Naive thymus-derived CD4-positive, alpha-beta T cell (primary cell): Measurements from ENCODE around the gene SOD2. TPM values are rescaled to one million over a fixed set of nuclear protein-coding genes. Genes with fewer than 3 reads are reported as not detected.
"Not testable (repeated sequence)": the region's sequence is repeated elsewhere in the genome, so short reads cannot be mapped to it uniquely, and the experiment has no call there.

ENCODE experiments used
- ATAC-seq: fragments of 150-1000 bp; cut with Tn5 transposase; 2 replicates; pipeline ENCODE4 v1.10.0; 2021; ENCODE audit warnings: mild to moderate bottlenecking, moderate library complexity
- CTCF ChIA-PET: fragments of 350-600 bp; sonication (Branson Sonifier 250); formaldehyde crosslinking; loops from one replicate; lab custom pipeline; 2021; ENCODE audit warnings: antibody characterized with exemption; lab: Charles Lee
- POLR2A ChIA-PET: fragments of 350-600 bp; sonication (Branson Sonifier 250); formaldehyde crosslinking; loops from one replicate; lab custom pipeline; 2021; ENCODE audit warnings: antibody characterized with exemption, inconsistent platforms; lab: Charles Lee
- DNase-seq, 9 donors: peaks; one replicate each; pipeline versions ENCODE4 v3.0.0 to v3.0.0-alpha.2; 2020 to 2022; ENCODE audit warnings: mixed read lengths in 1 of 9
- H3K27ac ChIP-seq: one replicate; pipeline ENCODE4 v1.7.0; 2013; ENCODE audit warnings: mild to moderate bottlenecking, low read depth, low read length, moderate library complexity
- H3K27me3 ChIP-seq, 2 donors: one replicate each; pipeline ENCODE4 v1.7.0; 2013; ENCODE audit warnings: low read length in 2 of 2, mild to moderate bottlenecking in 2 of 2, moderate library complexity in 2 of 2; ENCODE audit not compliant: control insufficient read depth in 2 of 2, insufficient read depth in 2 of 2
- H3K36me3 ChIP-seq, 3 experiments: 1 replicate in 2 of 3; 2 replicates in 1 of 3; pipeline ENCODE4 v1.7.0; 2013; ENCODE audit warnings: low read length in 3 of 3, mild to moderate bottlenecking in 3 of 3, moderate library complexity in 1 of 3; ENCODE audit not compliant: insufficient read depth in 3 of 3, control insufficient read depth in 2 of 3
- H3K4me1 ChIP-seq, 2 donors: one replicate each; pipeline ENCODE4 v1.7.0; 2013; ENCODE audit warnings: low read length in 2 of 2, mild to moderate bottlenecking in 2 of 2, moderate library complexity in 1 of 2; ENCODE audit not compliant: control insufficient read depth in 2 of 2, insufficient read depth in 2 of 2
- H3K4me3 ChIP-seq: 2 replicates; pipeline ENCODE4 v1.7.0; 2013; ENCODE audit warnings: mild to moderate bottlenecking, low read length
- H3K9me3 ChIP-seq, 3 experiments: 1 replicate in 2 of 3; 2 replicates in 1 of 3; pipeline ENCODE4 v1.7.0; 2013; ENCODE audit warnings: low read length in 3 of 3; ENCODE audit not compliant: control insufficient read depth in 2 of 3
- H3K27ac Mint-ChIP-seq, 9 donors: one replicate each; pipeline ENCODE4 v1.8.0; 2020 to 2022; ENCODE audit warnings: mixed read lengths in 9 of 9, mild to moderate bottlenecking in 8 of 9, moderate library complexity in 5 of 9, inconsistent platforms in 2 of 9
- H3K27me3 Mint-ChIP-seq, 5 donors: one replicate each; pipeline ENCODE4 v1.8.0; 2021 to 2022; ENCODE audit warnings: mixed read lengths in 5 of 5, mild to moderate bottlenecking in 1 of 5
- H3K36me3 Mint-ChIP-seq, 5 donors: one replicate each; pipeline ENCODE4 v1.8.0; 2020 to 2022; ENCODE audit warnings: mixed read lengths in 5 of 5, mild to moderate bottlenecking in 3 of 5, inconsistent platforms in 1 of 5
- H3K4me1 Mint-ChIP-seq, 7 donors: one replicate each; pipeline ENCODE4 v1.8.0; 2020 to 2022; ENCODE audit warnings: mixed read lengths in 7 of 7, mild to moderate bottlenecking in 3 of 7, inconsistent platforms in 1 of 7
- H3K4me3 Mint-ChIP-seq, 10 donors: one replicate each; pipeline ENCODE4 v1.8.0; 2020 to 2022; ENCODE audit warnings: mild to moderate bottlenecking in 10 of 10, mixed read lengths in 10 of 10, moderate library complexity in 6 of 10, inconsistent platforms in 2 of 10
- H3K9me3 Mint-ChIP-seq, 11 donors: one replicate each; pipeline ENCODE4 v1.8.0; 2020 to 2022; ENCODE audit warnings: mixed read lengths in 11 of 11, mild to moderate bottlenecking in 4 of 11, inconsistent platforms in 1 of 11, moderate library complexity in 1 of 11
- intact Hi-C, 2 donors: fragments of 100-400 bp; cut with micrococcal nuclease; formaldehyde crosslinking; loops; one replicate each; pipeline ENCODE4 v1.15.1; 2023
- polyA plus RNA-seq, 2 donors: library from polyadenylated mRNA; unstranded; fragments of 300-500 nt; fragmentation: Illumina TruSeq; gene quantifications; one replicate each; pipeline ENCODE4 v1.2.3, GENCODE V29; 2021
- total RNA-seq, 6 experiments: library from RNA in 5 of 6; stranded (reverse) in 5 of 6; gene quantifications; 1 replicate in 5 of 6; 2 replicates in 1 of 6; pipeline ENCODE4 v1.2.3 and lab custom pipeline; 2021 to 2026

The SOD2 gene
- total and polyA plus RNA-seq, 7 experiments from 2014 or later = 80.2 to 306 (median 114) TPM

- H3K9me3 ChIP-seq, H3K4me3 Mint-ChIP-seq, H3K36me3 ChIP-seq, H3K27ac ChIP-seq, H3K27me3 Mint-ChIP-seq, H3K27me3 ChIP-seq, H3K4me3 ChIP-seq, ATAC-seq, DNase-seq: not testable (repeated sequence)
- H3K4me1 ChIP-seq = peaks cover 9 to 13% of the 10 kb centered on the region in 2 donors
- H3K4me1 Mint-ChIP-seq = peaks cover 18 to 43% (median 34%) of the 10 kb centered on the region in 7 donors
- peak overlapping the region in 1 of 9 donors; percentile 100 for H3K27ac Mint-ChIP-seq
- H3K36me3 Mint-ChIP-seq = peaks cover 7 to 16% (median 11%) of the 10 kb centered on the region in 5 donors
- ChIA-PET POLR2A (interaction anchor here (1.2 to 3.0 kb wide), 3 partner anchors 39 to 131 kb away, joined by 3 to 13 read pairs (median 3); partner anchors contain the start of genes ACAT2 and TCP1), CTCF (interaction anchor here (0.8 to 1.5 kb wide), 5 partner anchors 12 to 221 kb away, joined by 3 to 5 read pairs (median 3); no protein-coding TSS in a partner anchor)
- H3K9me3 Mint-ChIP-seq = peaks cover 0 to 15% (median 3%) of the 10 kb centered on the region in 11 donors
- intact Hi-C loops = loop anchor here (10.0 kb wide), 2 partner anchors 677 to 907 kb away; partner anchors contain the start of genes EZR (in 1 of the 2) and TAGAP (in 1 of the 2)
These were observed 28.9 kb upstream of the SOD2 start for GRCh38 chr6:159721981-159722380.

GRCh38 chr6:159720708-159721107, 27.7 kb upstream of the SOD2 start:
- Histone ChIP-seq H3K36me3 (no peaks in the 10 kb centered on the region), H3K4me1 (peaks cover under 1 to 4% of the 10 kb centered on the region in 2 donors), H3K9me3 (no peaks in the 10 kb centered on the region), H3K27ac (no peak overlapping the region), H3K27me3 (no peaks in the 10 kb centered on the region), H3K4me3 (no peak overlapping the region)
- peak in 7 of 9 donors; percentile 54 to 73 (median 65) for DNase-seq
- peak; percentile 85 for ATAC-seq
- Mint-ChIP-seq H3K4me3 (no peak overlapping the region), H3K4me1 (peaks cover 12 to 33% (median 25%) of the 10 kb centered on the region in 7 donors), H3K9me3 (peaks cover 0 to 11% (median 3%) of the 10 kb centered on the region in 11 donors), H3K36me3 (peaks cover 7 to 18% (median 11%) of the 10 kb centered on the region in 5 donors), H3K27me3 (no peaks in the 10 kb centered on the region), H3K27ac (peak overlapping the region in 1 of 9 donors; percentile 32)
- CTCF ChIA-PET = interaction anchor here (0.6 to 1.6 kb wide), 10 partner anchors 9 to 736 kb away, joined by 3 to 7 read pairs (median 3); no protein-coding TSS in a partner anchor
- intact Hi-C loops = loop anchor here (1.0 to 10.0 kb wide), 7 partner anchors 28 to 906 kb away; partner anchors contain the start of genes EZR (in 1 of the 2) and TAGAP (in 1 of the 2)
- POLR2A ChIA-PET = interaction anchor here (1.0 to 1.3 kb wide), 3 partner anchors 26 to 69 kb away, joined by 3 to 6 read pairs (median 3); no protein-coding TSS in a partner anchor

- H3K4me3 ChIP-seq = no peak overlapping the region
- H3K36me3 Mint-ChIP-seq = peaks cover 7 to 18% (median 11%) of the 10 kb centered on the region in 5 donors
- no peak for ATAC-seq
- H3K4me1 ChIP-seq = no peaks in the 10 kb centered on the region
- no peak overlapping the region for H3K27ac ChIP-seq
- ChIA-PET CTCF (interaction anchor here (0.7 to 1.4 kb wide), 4 partner anchors 21 to 579 kb away, joined by 4 to 7 read pairs (median 4); no protein-coding TSS in a partner anchor), POLR2A (interaction anchor here (1.4 kb wide), 1 partner anchor 71 kb away, joined by 3 read pairs; the partner anchor contains the start of gene TCP1)
- no peaks in the 10 kb centered on the region for H3K9me3 ChIP-seq
- H3K4me3 Mint-ChIP-seq = no peak overlapping the region
- intact Hi-C loops = no loop called here
- no peaks in the 10 kb centered on the region for H3K36me3 ChIP-seq
- H3K27me3 Mint-ChIP-seq = no peaks in the 10 kb centered on the region
- H3K4me1 Mint-ChIP-seq = peaks cover 12 to 22% (median 18%) of the 10 kb centered on the region in 7 donors
- DNase-seq = no peak
- peak overlapping the region in 1 of 9 donors; percentile 72 for H3K27ac Mint-ChIP-seq
- H3K27me3 ChIP-seq = no peaks in the 10 kb centered on the region
- H3K9me3 Mint-ChIP-seq = peaks cover 0 to 11% (median 3%) of the 10 kb centered on the region in 11 donors
These were observed 26.2 kb upstream of the SOD2 start for GRCh38 chr6:159719287-159719686.

GRCh38 chr6:159718634-159719033, 25.6 kb upstream of the SOD2 start:
- Mint-ChIP-seq H3K36me3 (peaks cover 7 to 16% (median 11%) of the 10 kb centered on the region in 5 donors), H3K27ac (peak overlapping the region in 2 of 9 donors; percentile 41 to 55), H3K4me1 (peaks cover 10 to 19% (median 14%) of the 10 kb centered on the region in 7 donors), H3K27me3 (no peaks in the 10 kb centered on the region), H3K9me3 (peaks cover 0 to 11% (median 3%) of the 10 kb centered on the region in 11 donors), H3K4me3 (no peak overlapping the region)
- DNase-seq (no peak), ATAC-seq (no peak)
- intact Hi-C loops = no loop called here
- H3K4me3 ChIP-seq = no peak overlapping the region
- POLR2A ChIA-PET = interaction anchor here (0.9 to 2.2 kb wide), 3 partner anchors 8 to 214 kb away, joined by 3 to 10 read pairs (median 4); partner anchors contain the start of genes TCP1 and WTAP
- no peaks in the 10 kb centered on the region for H3K27me3 ChIP-seq
- no peaks in the 10 kb centered on the region for H3K9me3 ChIP-seq
- no peak overlapping the region for H3K27ac ChIP-seq
- H3K4me1 ChIP-seq = no peaks in the 10 kb centered on the region
- CTCF ChIA-PET = interaction anchor here (0.6 to 1.2 kb wide), 4 partner anchors 20 to 148 kb away, joined by 4 read pairs; no protein-coding TSS in a partner anchor
- no peaks in the 10 kb centered on the region for H3K36me3 ChIP-seq

GRCh38 chr6:159716247-159717096, 23.4 kb upstream of the SOD2 start:
- Histone ChIP-seq H3K27me3 (no peaks in the 10 kb centered on the region), H3K4me3 (no peak overlapping the region), H3K36me3 (no peaks in the 10 kb centered on the region), H3K27ac (no peak overlapping the region), H3K4me1 (no peaks in the 10 kb centered on the region), H3K9me3 (no peaks in the 10 kb centered on the region)
- no peak overlapping the region for H3K4me3 Mint-ChIP-seq
- peaks cover 0 to 2% (median 0%) of the 10 kb centered on the region in 5 donors for H3K36me3 Mint-ChIP-seq
- ChIA-PET POLR2A (interaction anchor here (1.0 to 2.2 kb wide), 4 partner anchors 10 to 128 kb away, joined by 3 to 10 read pairs (median 4); partner anchors contain the start of gene WTAP), CTCF (interaction anchor here (0.8 to 1.3 kb wide), 3 partner anchors 22 to 48 kb away, joined by 3 read pairs; partner anchors contain the start of gene SOD2)
- H3K27me3 Mint-ChIP-seq = no peaks in the 10 kb centered on the region
- no peak overlapping the region for H3K27ac Mint-ChIP-seq
- H3K9me3 Mint-ChIP-seq = no peaks in the 10 kb centered on the region
- intact Hi-C loops = no loop called here
- no peak for DNase-seq
- peak; percentile 80 for ATAC-seq
- peaks cover 0 to 7% (median 4%) of the 10 kb centered on the region in 7 donors for H3K4me1 Mint-ChIP-seq

GRCh38 chr6:159715605-159716004, 22.6 kb upstream of the SOD2 start:
- intact Hi-C loops = no loop called here
- H3K9me3 ChIP-seq = no peaks in the 10 kb centered on the region
- DNase-seq = no peak
- peaks cover 0 to 7% (median 3%) of the 10 kb centered on the region in 7 donors for H3K4me1 Mint-ChIP-seq
- CTCF ChIA-PET = no interaction called here
- POLR2A ChIA-PET = interaction anchor here (1.0 to 1.1 kb wide), 2 partner anchors 21 to 129 kb away, joined by 3 to 4 read pairs; no protein-coding TSS in a partner anchor
- no peaks in the 10 kb centered on the region for H3K36me3 ChIP-seq
- no peak overlapping the region for H3K27ac ChIP-seq
- H3K27me3 Mint-ChIP-seq = no peaks in the 10 kb centered on the region
- H3K9me3 Mint-ChIP-seq = no peaks in the 10 kb centered on the region
- H3K27ac Mint-ChIP-seq = no peak overlapping the region
- H3K4me1 ChIP-seq = no peaks in the 10 kb centered on the region
- ATAC-seq = no peak
- no peaks in the 10 kb centered on the region for H3K27me3 ChIP-seq
- H3K36me3 Mint-ChIP-seq = peaks cover 0 to 2% (median 0%) of the 10 kb centered on the region in 5 donors
- H3K4me3 ChIP-seq = no peak overlapping the region
- no peak overlapping the region for H3K4me3 Mint-ChIP-seq
